ELF-1 (cell line): ENCODE data around the gene RARS2.
"Not testable (repeated sequence)": the region's sequence is repeated elsewhere in the genome, so short reads cannot be mapped to it uniquely, and the experiment has no call there.

Experiments
- DNase-seq: peaks from one replicate; pipeline ENCODE4 v3.0.0-alpha.2; 2016; ENCODE audit warnings: low read depth, low spot score

Gene RARS2

GRCh38 chr6:87501809-87502572 lies 87.8 kb downstream of the RARS2 start:
- DNase-seq = no peak

GRCh38 chr6:87498048-87498447 lies 91.7 kb downstream of the RARS2 start:
- DNase-seq = no peak

GRCh38 chr6:87494761-87495422 lies 94.9 kb downstream of the RARS2 start:
- no peak for DNase-seq

- DNase-seq = not testable (repeated sequence)
These were observed 100.5 kb downstream of the RARS2 start for GRCh38 chr6:87489326-87489725.

- DNase-seq = no peak
These were observed 102.2 kb downstream of the RARS2 start for GRCh38 chr6:87487555-87487954.

GRCh38 chr6:87484491-87484890 lies 105.3 kb downstream of the RARS2 start:
- no peak for DNase-seq

GRCh38 chr6:87483929-87484328 lies 105.9 kb downstream of the RARS2 start:
- DNase-seq = peak; percentile 87

GRCh38 chr6:87482366-87482765 lies 107.4 kb downstream of the RARS2 start:
- DNase-seq = no peak

- DNase-seq = no peak
These were observed 107.9 kb downstream of the RARS2 start for GRCh38 chr6:87481931-87482330.

GRCh38 chr6:87473419-87473903 lies 116.3 kb downstream of the RARS2 start:
- no peak for DNase-seq

- DNase-seq = peak; percentile 85
These were observed 117.0 kb downstream of the RARS2 start, which contains the start of gene SLC35A1 for GRCh38 chr6:87472525-87473418. Gene SLC35A1 (plus strand): TSS chr6:87472974. CDS start chr6:87473004, 30 bp downstream.

GRCh38 chr6:87465051-87465450 lies 124.7 kb downstream of the RARS2 start:
- DNase-seq = no peak
